CD14-positive monocyte (primary cell): ENCODE measurements around the gene LMO3. TPM values are rescaled to one million over a fixed set of nuclear protein-coding genes. Genes with fewer than 3 reads are reported as not detected.

Experiments used
- DNase-seq, 3 donors: peaks; one replicate each; pipeline ENCODE4 v3.0.0-alpha.2; 2011 to 2022
- H2AFZ ChIP-seq: 2 replicates; pipeline ENCODE4 v1.6.0; 2012; ENCODE audit warnings: mild to moderate bottlenecking, low read depth, low read length, inconsistent platforms; ENCODE audit not compliant: insufficient read depth, poor library complexity, severe bottlenecking
- H3K27ac ChIP-seq, 2 donors: 1 replicate in 1 of 2; 2 replicates in 1 of 2; pipeline ENCODE4 v1.5.1; 2012 to 2013; ENCODE audit warnings: low read length in 2 of 2, control low read depth in 1 of 2, inconsistent platforms in 1 of 2, low read depth in 1 of 2, mild to moderate bottlenecking in 1 of 2
- H3K27me3 ChIP-seq, 2 donors: one replicate each; pipeline versions ENCODE4 v1.6.0 to v1.6.1; 2011 to 2013; ENCODE audit warnings: low read length in 2 of 2; ENCODE audit not compliant: control insufficient read depth in 2 of 2, insufficient read depth in 2 of 2
- H3K36me3 ChIP-seq, 2 donors: replicated peaks in 1 of 2; 1 replicate in 1 of 2; 2 replicates in 1 of 2; pipeline versions ENCODE4 v1.5.1 to v1.6.1; 2012 to 2013; ENCODE audit warnings: low read length in 2 of 2, control low read depth in 1 of 2, inconsistent platforms in 1 of 2, mild to moderate bottlenecking in 1 of 2; ENCODE audit not compliant: insufficient read depth in 2 of 2, control insufficient read depth in 1 of 2
- H3K4me1 ChIP-seq, 2 donors: 1 replicate in 1 of 2; 2 replicates in 1 of 2; pipeline versions ENCODE4 v1.5.1 to v1.6.1; 2012 to 2013; ENCODE audit warnings: low read length in 2 of 2, control low read depth in 1 of 2, inconsistent platforms in 1 of 2, mild to moderate bottlenecking in 1 of 2, moderate library complexity in 1 of 2; ENCODE audit not compliant: insufficient read depth in 2 of 2, control insufficient read depth in 1 of 2
- H3K4me2 ChIP-seq: replicated peaks from 2 replicates; pipeline ENCODE3; 2012; ENCODE audit warnings: low read length, moderate library complexity, mild to moderate bottlenecking; ENCODE audit not compliant: poor library complexity, severe bottlenecking; ENCODE audit errors: extremely low read depth
- H3K4me3 ChIP-seq, 3 experiments: fragments of 200-600 bp in 1 of 3; sonication (generic) in 1 of 3; replicated peaks in 1 of 3; 1 replicate in 2 of 3; 2 replicates in 1 of 3; pipeline ENCODE4 v1.5.1; 2011 to 2013; ENCODE audit warnings: low read length in 3 of 3, mild to moderate bottlenecking in 3 of 3, control low read depth in 2 of 3, low read depth in 2 of 3, inconsistent platforms in 1 of 3, moderate library complexity in 1 of 3
- H3K79me2 ChIP-seq: 2 replicates; pipeline ENCODE4 v1.6.0; 2012; ENCODE audit warnings: mild to moderate bottlenecking, control low read depth, inconsistent platforms, low read length, moderate library complexity; ENCODE audit not compliant: insufficient read depth
- H3K9ac ChIP-seq: 2 replicates; pipeline ENCODE4 v1.6.0; 2017; ENCODE audit warnings: low read length, mild to moderate bottlenecking; ENCODE audit not compliant: insufficient read depth, poor library complexity, severe bottlenecking
- H3K9me3 ChIP-seq, 2 donors: replicated peaks in 1 of 2; 1 replicate in 1 of 2; 2 replicates in 1 of 2; pipeline versions ENCODE4 v1.5.1 to v1.6.1; 2012 to 2013; ENCODE audit warnings: low read length in 2 of 2, control low read depth in 1 of 2; ENCODE audit not compliant: control insufficient read depth in 1 of 2, insufficient read depth in 1 of 2
- H4K20me1 ChIP-seq: 2 replicates; pipeline ENCODE4 v1.6.0; 2012; ENCODE audit warnings: mild to moderate bottlenecking, low read length, control low read depth, moderate library complexity; ENCODE audit not compliant: insufficient read depth
- H3K27ac Mint-ChIP-seq, 7 donors: one replicate each; pipeline ENCODE4 v1.8.0; 2020; ENCODE audit warnings: mild to moderate bottlenecking in 7 of 7, mixed read lengths in 7 of 7, moderate library complexity in 6 of 7, inconsistent platforms in 2 of 7
- H3K27me3 Mint-ChIP-seq, 3 donors: one replicate each; pipeline ENCODE4 v1.8.0; 2021 to 2022; ENCODE audit warnings: low read depth in 3 of 3, mild to moderate bottlenecking in 3 of 3, mixed read lengths in 3 of 3, moderate library complexity in 3 of 3, inconsistent platforms in 1 of 3
- H3K36me3 Mint-ChIP-seq, 2 donors: one replicate each; pipeline ENCODE4 v1.8.0; 2020; ENCODE audit warnings: mixed read lengths in 2 of 2, inconsistent platforms in 1 of 2, mild to moderate bottlenecking in 1 of 2
- H3K4me1 Mint-ChIP-seq: one replicate; pipeline ENCODE4 v1.8.0; 2020; ENCODE audit warnings: mild to moderate bottlenecking, mixed read lengths
- H3K4me3 Mint-ChIP-seq, 2 donors: one replicate each; pipeline ENCODE4 v1.8.0; 2020; ENCODE audit warnings: mild to moderate bottlenecking in 2 of 2, mixed read lengths in 2 of 2, moderate library complexity in 1 of 2
- H3K9me3 Mint-ChIP-seq, 7 donors: one replicate each; pipeline ENCODE4 v1.8.0; 2020 to 2022; ENCODE audit warnings: mixed read lengths in 7 of 7, mild to moderate bottlenecking in 6 of 7, moderate library complexity in 6 of 7, inconsistent platforms in 2 of 7
- CTCF ChIP-seq: fragments of 200-600 bp; IDR thresholded peaks from one replicate; pipeline ENCODE4 v1.8.0; 2022; ENCODE audit warnings: antibody characterized with exemption, mild to moderate bottlenecking
- WGBS: methylation state at CpG from one replicate; pipeline ENCODE4 v1.1.5; 2013; ENCODE audit warnings: missing lambda C conversion rate; ENCODE audit not compliant: insufficient coverage; 5-methylcytosine and 5-hydroxymethylcytosine counted together
- intact Hi-C, 2 donors: fragments of 100-400 bp; cut with micrococcal nuclease; formaldehyde crosslinking; loops; one replicate each; pipeline versions ENCODE4 v1.15.0 to v1.15.1; 2023
- polyA plus RNA-seq, 3 donors: library from polyadenylated mRNA; depleted of rRNA in 1 of 3; unstranded in 2 of 3; stranded (reverse) in 1 of 3; fragments of 300-500 nt in 2 of 3; fragments of >200 nt in 1 of 3; fragmentation: Illumina TruSeq in 2 of 3; gene quantifications; 1 replicate in 2 of 3; 2 replicates in 1 of 3; pipeline ENCODE4 v1.2.3, GENCODE V29; 2012 to 2021

LMO3 gene
- polyA plus RNA-seq, 3 donors, result not detected

- DNase-seq, result no peak
- Mint-ChIP-seq H3K27ac (no peak overlapping the region), H3K4me3 (no peak overlapping the region), H3K36me3 (no peaks in the 10 kb centered on the region), H3K27me3 (no peaks in the 10 kb centered on the region), H3K4me1 (no peaks in the 10 kb centered on the region), H3K9me3 (peaks cover 0 to 5% (median 2%) of the 10 kb centered on the region in 7 donors)
- Histone ChIP-seq H3K36me3 (no peaks in the 10 kb centered on the region), H3K4me1 (no peaks in the 10 kb centered on the region), H3K4me2 (no peak overlapping the region), H4K20me1 (no peaks in the 10 kb centered on the region), H2AFZ (no peak overlapping the region), H3K27me3 (no peaks in the 10 kb centered on the region), H3K4me3 (no peak overlapping the region), H3K27ac (no peak overlapping the region), H3K9ac (no peak overlapping the region), H3K9me3 (no peaks in the 10 kb centered on the region), H3K79me2 (no peaks in the 10 kb centered on the region)
- intact Hi-C loops, result no loop called here
- 67% methylated on average over 1 of the region's 6 CpGs for WGBS
- TF ChIP-seq CTCF, result no peak
Observed at GRCh38 chr12:16520328-16520727, 85.6 kb downstream of the LMO3 start.

- WGBS, result 86% methylated on average over 1 of the region's 3 CpGs
- intact Hi-C loops, result no loop called here
- no peak overlapping the region for H3K4me3 Mint-ChIP-seq
Observed at GRCh38 chr12:16515666-16516065, 90.3 kb downstream of the LMO3 start.

More at GRCh38 chr12:16515666-16516065, 90.3 kb downstream of the LMO3 start:
- Histone ChIP-seq H3K27me3 (no peaks in the 10 kb centered on the region), H4K20me1 (no peaks in the 10 kb centered on the region), H3K36me3 (no peaks in the 10 kb centered on the region), H3K4me2 (no peak overlapping the region), H3K79me2 (no peaks in the 10 kb centered on the region), H2AFZ (no peak overlapping the region), H3K27ac (no peak overlapping the region), H3K9ac (no peak overlapping the region), H3K9me3 (peaks cover 15 to 18% of the 10 kb centered on the region in 2 donors), H3K4me3 (no peak overlapping the region), H3K4me1 (no peaks in the 10 kb centered on the region)
- TF ChIP-seq CTCF, result no peak
- Mint-ChIP-seq H3K27me3 (no peaks in the 10 kb centered on the region), H3K27ac (no peak overlapping the region), H3K9me3 (peaks cover 4 to 20% (median 15%) of the 10 kb centered on the region in 7 donors), H3K4me1 (no peaks in the 10 kb centered on the region), H3K36me3 (no peaks in the 10 kb centered on the region)
- no peak for DNase-seq
